ENCODE data around the gene TSPAN8.
"Not testable (repeated sequence)": the region's sequence is repeated elsewhere in the genome, so short reads cannot be mapped to it uniquely, and the experiment has no call there.

TSPAN8 gene

DNA sequence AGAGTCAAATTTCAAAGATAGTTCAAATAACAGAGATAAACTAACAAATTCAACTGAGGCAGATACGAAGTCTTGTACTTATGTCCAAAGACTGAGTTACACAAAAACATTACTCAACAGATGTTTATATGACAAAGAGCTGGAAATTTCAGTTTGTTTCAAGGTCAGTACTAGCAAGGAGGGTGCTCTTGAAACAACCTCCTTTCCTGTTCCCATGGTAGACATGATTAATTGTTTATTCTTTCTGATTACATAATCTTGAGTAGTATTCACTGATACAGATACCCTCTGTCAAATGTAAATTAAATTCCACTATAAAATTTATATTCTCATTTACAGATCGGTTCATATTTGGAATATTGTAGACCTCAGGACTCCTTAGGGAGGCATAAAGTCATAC lies 23.4 kb downstream of the TSPAN8 start:
- Histone ChIP-seq H3K27ac (ENCODE audit: insufficient read depth, low read length, poor library complexity, severe bottlenecking) (no peak overlapping the region), H3K9me3 (ENCODE audit: control insufficient read depth, low read length) (no peaks in the 10 kb centered on the region), H3K36me3 (ENCODE audit: control insufficient read depth, insufficient read depth, low read length) (no peaks in the 10 kb centered on the region), H3K4me3 (ENCODE audit: insufficient read depth, low read depth, low read length, poor library complexity, severe bottlenecking) (no peak overlapping the region), H3K4me1 (ENCODE audit: control insufficient read depth, insufficient read depth, low read length, poor library complexity, severe bottlenecking) (no peaks in the 10 kb centered on the region), H3K27me3 (replicated peaks; ENCODE audit: control insufficient read depth, insufficient read depth, low read length, poor library complexity, severe bottlenecking) (no peaks in the 10 kb centered on the region)
- DNase-seq: no peak

DNA sequence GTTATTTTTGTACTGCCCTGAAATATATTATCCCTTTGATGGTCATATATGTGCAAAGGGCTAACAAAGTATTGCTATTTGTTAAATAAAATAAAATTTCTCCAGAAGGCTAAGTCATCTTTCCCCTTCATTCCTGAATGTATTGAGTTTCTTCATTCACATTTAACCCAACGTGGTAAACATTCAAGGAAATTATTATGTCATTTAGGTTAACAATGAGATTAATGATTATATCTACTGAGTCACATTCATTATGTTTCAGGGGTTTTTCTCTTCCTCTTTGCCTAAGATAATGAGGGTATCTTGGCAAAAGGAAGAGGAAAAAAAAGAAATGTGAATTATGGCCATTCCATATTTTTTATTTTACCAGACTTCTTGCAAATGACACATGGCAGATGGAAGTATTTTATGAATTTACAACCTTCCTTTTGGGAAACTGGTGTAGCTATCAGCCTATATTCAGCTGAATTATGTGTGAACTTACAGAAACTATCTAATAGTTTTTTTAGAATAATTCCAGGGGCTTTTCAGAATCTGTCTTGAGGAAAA lies 27.2 kb downstream of the TSPAN8 start:
- no peak for DNase-seq
- H3K27me3 ChIP-seq (replicated peaks; ENCODE audit: control insufficient read depth, insufficient read depth, low read length, poor library complexity, severe bottlenecking): no peaks in the 10 kb centered on the region
- no peaks in the 10 kb centered on the region for H3K36me3 ChIP-seq (ENCODE audit: control insufficient read depth, insufficient read depth, low read length)
- no peaks in the 10 kb centered on the region for H3K9me3 ChIP-seq (ENCODE audit: control insufficient read depth, low read length)
- no peak overlapping the region for H3K4me3 ChIP-seq (ENCODE audit: insufficient read depth, low read depth, low read length, poor library complexity, severe bottlenecking)
- H3K4me1 ChIP-seq (ENCODE audit: control insufficient read depth, insufficient read depth, low read length, poor library complexity, severe bottlenecking): no peaks in the 10 kb centered on the region
- H3K27ac ChIP-seq (ENCODE audit: insufficient read depth, low read length, poor library complexity, severe bottlenecking): no peak overlapping the region

- no peak for DNase-seq
- Histone ChIP-seq H3K4me3 (ENCODE audit: insufficient read depth, low read depth, low read length, poor library complexity, severe bottlenecking) (no peak overlapping the region), H3K9me3 (ENCODE audit: control insufficient read depth, low read length) (no peaks in the 10 kb centered on the region), H3K36me3 (ENCODE audit: control insufficient read depth, insufficient read depth, low read length) (no peaks in the 10 kb centered on the region), H3K27me3 (replicated peaks; ENCODE audit: control insufficient read depth, insufficient read depth, low read length, poor library complexity, severe bottlenecking) (no peaks in the 10 kb centered on the region), H3K27ac (ENCODE audit: insufficient read depth, low read length, poor library complexity, severe bottlenecking) (no peak overlapping the region), H3K4me1 (ENCODE audit: control insufficient read depth, insufficient read depth, low read length, poor library complexity, severe bottlenecking) (no peaks in the 10 kb centered on the region)
Observed at GRCh38 chr12:71129364-71129763, 28.4 kb downstream of the TSPAN8 start.

- DNase-seq: no peak
- no peaks in the 10 kb centered on the region for H3K27me3 ChIP-seq (replicated peaks; ENCODE audit: control insufficient read depth, insufficient read depth, low read length, poor library complexity, severe bottlenecking)
- no peaks in the 10 kb centered on the region for H3K4me1 ChIP-seq (ENCODE audit: control insufficient read depth, insufficient read depth, low read length, poor library complexity, severe bottlenecking)
- H3K36me3 ChIP-seq (ENCODE audit: control insufficient read depth, insufficient read depth, low read length): no peaks in the 10 kb centered on the region
- no peak overlapping the region for H3K4me3 ChIP-seq (ENCODE audit: insufficient read depth, low read depth, low read length, poor library complexity, severe bottlenecking)
- no peak overlapping the region for H3K27ac ChIP-seq (ENCODE audit: insufficient read depth, low read length, poor library complexity, severe bottlenecking)
- H3K9me3 ChIP-seq (ENCODE audit: control insufficient read depth, low read length): no peaks in the 10 kb centered on the region
Observed at GRCh38 chr12:71128191-71128788, 29.5 kb downstream of the TSPAN8 start.

DNA sequence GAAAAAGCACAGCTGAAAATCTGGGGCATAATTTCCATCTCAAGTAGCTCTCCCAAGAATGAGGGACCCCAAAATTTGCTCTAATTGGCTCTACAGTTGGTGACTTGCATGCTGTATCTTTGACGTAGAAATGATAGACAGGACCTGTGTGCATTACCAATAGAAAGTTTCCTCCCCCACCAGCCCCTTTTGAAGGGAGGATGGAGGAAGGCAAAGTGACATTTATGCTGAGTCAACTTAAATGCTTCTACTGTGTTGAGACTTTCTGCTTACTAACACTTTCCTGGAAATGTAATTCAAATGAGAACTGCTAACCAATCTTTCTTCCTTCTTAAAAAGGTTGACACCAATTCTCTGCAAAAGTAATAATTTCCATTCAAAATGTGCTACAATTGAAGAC lies 31.9 kb downstream of the TSPAN8 start:
- no peak overlapping the region for H3K27ac ChIP-seq (ENCODE audit: insufficient read depth, low read length, poor library complexity, severe bottlenecking)
- H3K36me3 ChIP-seq (ENCODE audit: control insufficient read depth, insufficient read depth, low read length): no peaks in the 10 kb centered on the region
- no peak for DNase-seq
- H3K9me3 ChIP-seq (ENCODE audit: control insufficient read depth, low read length): no peaks in the 10 kb centered on the region
- no peak overlapping the region for H3K4me3 ChIP-seq (ENCODE audit: insufficient read depth, low read depth, low read length, poor library complexity, severe bottlenecking)
- no peaks in the 10 kb centered on the region for H3K4me1 ChIP-seq (ENCODE audit: control insufficient read depth, insufficient read depth, low read length, poor library complexity, severe bottlenecking)
- no peaks in the 10 kb centered on the region for H3K27me3 ChIP-seq (replicated peaks; ENCODE audit: control insufficient read depth, insufficient read depth, low read length, poor library complexity, severe bottlenecking)

GRCh38 chr12:71125515-71125914 lies 32.3 kb downstream of the TSPAN8 start:
- H3K4me1 ChIP-seq (ENCODE audit: control insufficient read depth, insufficient read depth, low read length, poor library complexity, severe bottlenecking): no peaks in the 10 kb centered on the region
- no peak for DNase-seq
- H3K27ac ChIP-seq (ENCODE audit: insufficient read depth, low read length, poor library complexity, severe bottlenecking): no peak overlapping the region
- H3K4me3 ChIP-seq (ENCODE audit: insufficient read depth, low read depth, low read length, poor library complexity, severe bottlenecking): no peak overlapping the region
- no peaks in the 10 kb centered on the region for H3K27me3 ChIP-seq (replicated peaks; ENCODE audit: control insufficient read depth, insufficient read depth, low read length, poor library complexity, severe bottlenecking)
- H3K9me3 ChIP-seq (ENCODE audit: control insufficient read depth, low read length): no peaks in the 10 kb centered on the region
- H3K36me3 ChIP-seq (ENCODE audit: control insufficient read depth, insufficient read depth, low read length): no peaks in the 10 kb centered on the region

DNA sequence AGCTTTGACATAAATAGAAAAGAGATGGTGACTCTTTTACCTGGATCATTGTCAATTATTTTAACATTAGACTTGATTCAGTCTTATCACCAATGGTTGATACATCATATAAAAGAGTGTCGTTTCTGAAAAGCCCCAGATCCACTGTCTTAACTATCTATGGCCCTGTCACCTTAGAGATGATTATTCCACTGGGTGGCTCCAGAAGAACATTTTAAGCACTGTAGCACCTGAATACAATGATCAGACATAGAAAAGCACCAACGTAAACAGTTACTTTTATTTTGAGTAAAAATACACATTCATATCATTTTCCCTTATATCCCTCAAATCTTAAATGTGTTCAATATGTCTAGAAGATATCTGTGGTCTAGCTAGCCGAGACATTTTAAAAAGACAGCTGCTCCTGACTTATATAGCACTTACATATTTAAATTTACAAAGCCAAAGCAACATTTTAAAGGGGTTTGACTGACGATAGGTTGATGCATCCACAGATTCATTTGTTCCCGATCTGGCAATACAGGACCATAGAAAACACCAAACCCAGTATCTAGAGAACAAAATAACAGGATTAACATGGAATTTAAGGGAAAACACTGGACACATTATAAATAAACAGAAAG lies 32.9 kb downstream of the TSPAN8 start:
- no peaks in the 10 kb centered on the region for H3K4me1 ChIP-seq (ENCODE audit: control insufficient read depth, insufficient read depth, low read length, poor library complexity, severe bottlenecking)
- no peak overlapping the region for H3K27ac ChIP-seq (ENCODE audit: insufficient read depth, low read length, poor library complexity, severe bottlenecking)
- no peak overlapping the region for H3K4me3 ChIP-seq (ENCODE audit: insufficient read depth, low read depth, low read length, poor library complexity, severe bottlenecking)
- no peaks in the 10 kb centered on the region for H3K27me3 ChIP-seq (replicated peaks; ENCODE audit: control insufficient read depth, insufficient read depth, low read length, poor library complexity, severe bottlenecking)
- DNase-seq: no peak
- H3K36me3 ChIP-seq (ENCODE audit: control insufficient read depth, insufficient read depth, low read length): no peaks in the 10 kb centered on the region
- no peaks in the 10 kb centered on the region for H3K9me3 ChIP-seq (ENCODE audit: control insufficient read depth, low read length)

GRCh38 chr12:71113148-71113547 lies 44.7 kb downstream of the TSPAN8 start:
- not testable (repeated sequence) for DNase-seq; H3K4me3 ChIP-seq (ENCODE audit: insufficient read depth, low read depth, low read length, poor library complexity, severe bottlenecking); H3K27me3 ChIP-seq (replicated peaks; ENCODE audit: control insufficient read depth, insufficient read depth, low read length, poor library complexity, severe bottlenecking); H3K36me3 ChIP-seq (ENCODE audit: control insufficient read depth, insufficient read depth, low read length); H3K9me3 ChIP-seq (ENCODE audit: control insufficient read depth, low read length); H3K4me1 ChIP-seq (ENCODE audit: control insufficient read depth, insufficient read depth, low read length, poor library complexity, severe bottlenecking); H3K27ac ChIP-seq (ENCODE audit: insufficient read depth, low read length, poor library complexity, severe bottlenecking)

- Histone ChIP-seq H3K9me3 (ENCODE audit: control insufficient read depth, low read length) (no peaks in the 10 kb centered on the region), H3K4me1 (ENCODE audit: control insufficient read depth, insufficient read depth, low read length, poor library complexity, severe bottlenecking) (no peaks in the 10 kb centered on the region), H3K36me3 (ENCODE audit: control insufficient read depth, insufficient read depth, low read length) (no peaks in the 10 kb centered on the region), H3K27me3 (replicated peaks; ENCODE audit: control insufficient read depth, insufficient read depth, low read length, poor library complexity, severe bottlenecking) (no peaks in the 10 kb centered on the region), H3K27ac (ENCODE audit: insufficient read depth, low read length, poor library complexity, severe bottlenecking) (no peak overlapping the region), H3K4me3 (ENCODE audit: insufficient read depth, low read depth, low read length, poor library complexity, severe bottlenecking) (no peak overlapping the region)
- DNase-seq: no peak
Observed at GRCh38 chr12:71109834-71110233, 48.0 kb downstream of the TSPAN8 start.

DNA sequence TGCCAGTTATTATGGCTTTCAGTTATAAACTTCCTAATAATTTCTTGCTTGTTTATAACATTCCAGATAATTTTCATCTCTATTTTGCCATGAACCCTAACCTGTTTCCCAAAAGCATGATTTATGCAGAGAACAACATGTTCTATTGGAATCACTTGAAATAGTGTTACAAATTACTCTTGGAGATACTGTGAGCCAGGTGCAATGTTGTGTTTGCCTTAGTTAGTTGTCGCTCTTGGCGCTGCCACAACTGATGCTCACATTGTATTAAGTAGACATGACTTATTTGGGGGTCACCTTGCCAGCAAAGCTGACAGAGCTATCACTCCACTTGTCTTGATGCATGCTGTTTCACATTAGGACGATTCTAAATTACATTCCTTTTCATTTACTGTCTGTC lies 49.4 kb downstream of the TSPAN8 start:
- no peak overlapping the region for H3K27ac ChIP-seq (ENCODE audit: insufficient read depth, low read length, poor library complexity, severe bottlenecking)
- no peak for DNase-seq
- H3K4me3 ChIP-seq (ENCODE audit: insufficient read depth, low read depth, low read length, poor library complexity, severe bottlenecking): no peak overlapping the region
- no peaks in the 10 kb centered on the region for H3K9me3 ChIP-seq (ENCODE audit: control insufficient read depth, low read length)
- no peaks in the 10 kb centered on the region for H3K36me3 ChIP-seq (ENCODE audit: control insufficient read depth, insufficient read depth, low read length)
- H3K4me1 ChIP-seq (ENCODE audit: control insufficient read depth, insufficient read depth, low read length, poor library complexity, severe bottlenecking): no peaks in the 10 kb centered on the region
- H3K27me3 ChIP-seq (replicated peaks; ENCODE audit: control insufficient read depth, insufficient read depth, low read length, poor library complexity, severe bottlenecking): no peaks in the 10 kb centered on the region
